Muscle layer of colon (tissue), 2 donors: ENCODE data around the gene PRRT1.
A peak's percentile ranks its signal among the peaks of the same experiment; 100 is the strongest.

Experiments
- H3K27ac ChIP-seq: one replicate; pipeline ENCODE4 v1.7.0; 2013; ENCODE audit warnings: low read depth, mild to moderate bottlenecking, low read length, moderate library complexity
- H3K27me3 ChIP-seq, 2 donors: one replicate each; pipeline ENCODE4 v1.7.0; 2013; ENCODE audit warnings: low read length in 2 of 2, mild to moderate bottlenecking in 2 of 2; ENCODE audit not compliant: insufficient read depth in 2 of 2, control insufficient read depth in 1 of 2
- H3K36me3 ChIP-seq: one replicate; pipeline ENCODE4 v1.7.0; 2013; ENCODE audit warnings: mild to moderate bottlenecking, low read length; ENCODE audit not compliant: insufficient read depth
- H3K4me1 ChIP-seq: one replicate; pipeline ENCODE4 v1.7.0; 2013; ENCODE audit warnings: mild to moderate bottlenecking, low read length; ENCODE audit not compliant: insufficient read depth
- H3K4me3 ChIP-seq, 2 donors: one replicate each; pipeline ENCODE4 v1.7.0; 2013; ENCODE audit warnings: low read length in 2 of 2, low read depth in 1 of 2, mild to moderate bottlenecking in 1 of 2, moderate library complexity in 1 of 2
- H3K9ac ChIP-seq: one replicate; pipeline ENCODE4 v1.7.0; 2013; ENCODE audit warnings: low read length
- H3K9me3 ChIP-seq: one replicate; pipeline ENCODE4 v1.7.0; 2013; ENCODE audit warnings: mild to moderate bottlenecking, low read length
- donor health status: abdominal sarcoma.
- donor health status: Adenocarcinoma of cecum.

The PRRT1 gene

GRCh38 chr6:32177788-32178546, 26.2 kb upstream of the PRRT1 start, which contains the start of gene RNF5:
TSS of gene RNF5 (plus strand) at chr6:32178405. CDS start at chr6:32178512, 107 bp downstream.
- Histone ChIP-seq H3K27ac (peak within 1 kb of the TSS; percentile 100), H3K4me1 (peaks cover 47% of the 10 kb centered on the region), H3K4me3 (peak within 1 kb of the TSS; percentile 68 to 86), H3K36me3 (peaks cover 32% of the 10 kb centered on the region), H3K9me3 (no peaks in the 10 kb centered on the region), H3K9ac (peak within 1 kb of the TSS; percentile 73), H3K27me3 (no peaks in the 10 kb centered on the region)

- peak overlapping the region; percentile 55 for H3K9ac ChIP-seq
- peaks cover 26% of the 10 kb centered on the region for H3K36me3 ChIP-seq
- H3K9me3 ChIP-seq: no peaks in the 10 kb centered on the region
- H3K27me3 ChIP-seq: no peaks in the 10 kb centered on the region
- peaks cover 47% of the 10 kb centered on the region for H3K4me1 ChIP-seq
- H3K4me3 ChIP-seq: peak overlapping the region; percentile 68 to 73
- peak overlapping the region; percentile 100 for H3K27ac ChIP-seq
These were observed 25.5 kb upstream of the PRRT1 start for GRCh38 chr6:32177183-32177787.

- Histone ChIP-seq H3K27ac (peak overlapping the region; percentile 100), H3K9me3 (no peaks in the 10 kb centered on the region), H3K9ac (peak overlapping the region; percentile 55), H3K27me3 (no peaks in the 10 kb centered on the region), H3K36me3 (peaks cover 25% of the 10 kb centered on the region), H3K4me1 (peaks cover 47% of the 10 kb centered on the region), H3K4me3 (peak overlapping the region; percentile 68 to 73)
These were observed 24.9 kb upstream of the PRRT1 start for GRCh38 chr6:32176476-32177182.

- no peaks in the 10 kb centered on the region for H3K9me3 ChIP-seq
- H3K4me3 ChIP-seq: peak within 1 kb of the TSS; percentile 68 to 73
- H3K9ac ChIP-seq: peak within 1 kb of the TSS; percentile 97
- H3K4me1 ChIP-seq: peaks cover 42% of the 10 kb centered on the region
- peaks cover 23% of the 10 kb centered on the region for H3K36me3 ChIP-seq
- H3K27ac ChIP-seq: peak within 1 kb of the TSS; percentile 100
- H3K27me3 ChIP-seq: no peaks in the 10 kb centered on the region
These were observed 24.2 kb upstream of the PRRT1 start, which contains the start of gene AGPAT1 for GRCh38 chr6:32175711-32176475. TSS of gene AGPAT1 (minus strand) at chr6:32176084. CDS start at chr6:32171496, 4,588 bp downstream.

GRCh38 chr6:32175322-32175710, 23.6 kb upstream of the PRRT1 start:
- Histone ChIP-seq H3K4me3 (peak overlapping the region; percentile 39 to 68), H3K27me3 (no peaks in the 10 kb centered on the region), H3K36me3 (peaks cover 23% of the 10 kb centered on the region), H3K9me3 (no peaks in the 10 kb centered on the region), H3K9ac (peak overlapping the region; percentile 97), H3K27ac (peak overlapping the region; percentile 100), H3K4me1 (peaks cover 39% of the 10 kb centered on the region)

- Histone ChIP-seq H3K27ac (no peak overlapping the region), H3K9ac (no peak overlapping the region), H3K27me3 (no peaks in the 10 kb centered on the region), H3K4me3 (peak overlapping the region in 1 of 2 donors; percentile 68), H3K36me3 (peaks cover 23% of the 10 kb centered on the region), H3K4me1 (peaks cover 33% of the 10 kb centered on the region), H3K9me3 (no peaks in the 10 kb centered on the region)
These were observed 22.7 kb upstream of the PRRT1 start for GRCh38 chr6:32174416-32174815.

GRCh38 chr6:32173051-32173727, 21.4 kb upstream of the PRRT1 start:
- no peaks in the 10 kb centered on the region for H3K9me3 ChIP-seq
- H3K36me3 ChIP-seq: peaks cover 30% of the 10 kb centered on the region
- no peak overlapping the region for H3K4me3 ChIP-seq
- no peaks in the 10 kb centered on the region for H3K27me3 ChIP-seq
- no peak overlapping the region for H3K9ac ChIP-seq
- peak overlapping the region; percentile 17 for H3K27ac ChIP-seq
- peaks cover 25% of the 10 kb centered on the region for H3K4me1 ChIP-seq

- H3K27ac ChIP-seq: no peak overlapping the region
- H3K9ac ChIP-seq: no peak overlapping the region
- peaks cover 50% of the 10 kb centered on the region for H3K36me3 ChIP-seq
- peaks cover 17% of the 10 kb centered on the region for H3K4me1 ChIP-seq
- no peaks in the 10 kb centered on the region for H3K9me3 ChIP-seq
- H3K27me3 ChIP-seq: no peaks in the 10 kb centered on the region
- no peak overlapping the region for H3K4me3 ChIP-seq
These were observed 19.5 kb upstream of the PRRT1 start for GRCh38 chr6:32171234-32171633.

- H3K4me1 ChIP-seq: peaks cover 14% of the 10 kb centered on the region
- no peaks in the 10 kb centered on the region for H3K9me3 ChIP-seq
- peaks cover 57% of the 10 kb centered on the region for H3K36me3 ChIP-seq
- H3K27ac ChIP-seq: no peak overlapping the region
- no peaks in the 10 kb centered on the region for H3K27me3 ChIP-seq
- no peak overlapping the region for H3K4me3 ChIP-seq
- H3K9ac ChIP-seq: no peak overlapping the region
These were observed 18.6 kb upstream of the PRRT1 start for GRCh38 chr6:32170294-32170693.

GRCh38 chr6:32168807-32169591, 17.3 kb upstream of the PRRT1 start:
- H3K36me3 ChIP-seq: peaks cover 64% of the 10 kb centered on the region
- no peak overlapping the region for H3K4me3 ChIP-seq
- no peaks in the 10 kb centered on the region for H3K9me3 ChIP-seq
- H3K27ac ChIP-seq: no peak overlapping the region
- no peaks in the 10 kb centered on the region for H3K27me3 ChIP-seq
- H3K4me1 ChIP-seq: peaks cover 2% of the 10 kb centered on the region
- no peak overlapping the region for H3K9ac ChIP-seq
